Measurements from ENCODE around the gene MYO18B.
A peak's percentile ranks its signal among the peaks of the same experiment; 100 is the strongest.

The MYO18B gene

DNA sequence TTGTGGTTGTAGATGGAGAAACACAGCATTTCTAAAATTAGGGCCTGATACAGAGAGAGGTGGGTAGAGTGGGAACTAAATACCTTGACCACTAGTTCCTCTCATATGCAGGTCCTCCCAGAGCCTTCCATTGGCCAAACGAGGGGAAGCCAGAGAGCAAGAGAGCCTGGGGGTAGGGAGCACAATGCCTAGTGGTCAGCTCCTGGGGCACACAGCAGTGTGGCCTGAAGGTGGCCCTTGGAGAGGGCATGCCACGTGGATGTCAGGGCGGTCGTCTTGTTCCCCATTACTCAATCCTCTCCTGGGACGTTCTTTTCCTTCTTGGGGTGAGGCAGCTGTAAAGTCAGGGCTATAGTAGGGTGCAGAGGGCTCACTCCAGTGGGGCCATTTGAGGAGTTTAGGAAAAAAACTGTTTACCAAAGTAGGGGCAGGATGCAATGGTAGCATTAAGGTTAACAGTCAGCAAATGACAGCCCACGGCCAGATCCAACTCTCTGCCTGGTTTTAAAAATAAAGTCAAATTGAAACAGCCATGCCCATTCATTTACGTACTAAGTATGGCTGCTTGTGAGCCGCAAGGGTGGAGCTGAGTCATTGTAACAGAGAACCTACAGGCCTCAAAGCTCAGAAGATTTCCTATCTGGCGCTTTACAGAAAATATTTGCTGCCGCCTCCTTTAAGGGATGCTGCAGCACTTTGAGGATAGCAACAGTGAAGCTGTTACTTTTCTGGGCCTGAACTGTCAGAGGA is 7.6 kb downstream of the MYO18B start:
- DNase-seq, result no peak

DNA sequence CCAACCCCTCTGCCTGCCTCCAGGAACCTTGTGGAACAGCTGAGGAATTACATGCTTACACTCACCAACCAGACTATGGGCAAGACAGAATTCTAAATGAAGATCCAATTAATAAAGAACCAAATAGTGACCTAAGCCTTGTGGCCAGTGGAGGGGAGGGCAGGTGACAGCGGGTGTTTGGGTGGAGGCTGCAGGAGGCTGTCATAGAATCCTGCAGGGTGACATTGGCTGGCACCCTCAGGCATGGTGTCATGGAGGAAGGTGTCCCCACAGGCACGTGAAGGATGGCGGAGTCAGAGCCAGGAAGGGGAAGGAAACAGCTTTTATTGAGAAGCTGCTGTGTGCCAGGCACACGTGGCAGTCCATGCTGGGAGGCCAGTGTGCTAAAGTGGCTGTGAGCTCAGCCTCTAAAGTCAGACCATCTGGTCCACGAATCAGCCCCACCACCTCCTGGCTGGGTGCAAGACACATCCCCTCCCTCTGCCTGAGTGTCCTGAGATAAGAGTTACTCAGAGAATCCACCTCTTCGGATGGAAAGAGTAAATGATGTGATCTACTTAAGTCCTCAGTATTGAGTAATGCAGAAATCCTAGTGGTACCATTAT is 8.7 kb downstream of the MYO18B start:
- no peak for DNase-seq

DNA sequence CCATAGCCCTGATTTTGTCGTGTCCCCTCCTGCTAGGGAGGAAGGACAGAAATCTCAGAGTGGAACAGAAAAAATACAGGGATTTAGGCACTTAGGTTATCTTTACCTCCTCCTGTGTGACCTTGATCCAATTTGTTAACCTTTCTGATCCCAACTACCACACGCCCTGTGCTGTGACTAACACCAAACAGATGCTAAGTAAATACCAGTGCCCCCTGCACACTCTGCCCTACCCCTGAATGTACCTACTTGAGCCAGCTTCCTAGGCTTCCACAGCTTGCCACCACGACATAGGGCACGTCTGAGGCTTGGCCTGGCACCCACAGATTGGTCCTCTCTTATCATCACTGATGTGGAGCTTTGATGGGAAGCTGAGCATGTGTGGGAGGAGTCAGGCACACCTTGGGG is 9.2 kb downstream of the MYO18B start:
- DNase-seq, result no peak

DNA sequence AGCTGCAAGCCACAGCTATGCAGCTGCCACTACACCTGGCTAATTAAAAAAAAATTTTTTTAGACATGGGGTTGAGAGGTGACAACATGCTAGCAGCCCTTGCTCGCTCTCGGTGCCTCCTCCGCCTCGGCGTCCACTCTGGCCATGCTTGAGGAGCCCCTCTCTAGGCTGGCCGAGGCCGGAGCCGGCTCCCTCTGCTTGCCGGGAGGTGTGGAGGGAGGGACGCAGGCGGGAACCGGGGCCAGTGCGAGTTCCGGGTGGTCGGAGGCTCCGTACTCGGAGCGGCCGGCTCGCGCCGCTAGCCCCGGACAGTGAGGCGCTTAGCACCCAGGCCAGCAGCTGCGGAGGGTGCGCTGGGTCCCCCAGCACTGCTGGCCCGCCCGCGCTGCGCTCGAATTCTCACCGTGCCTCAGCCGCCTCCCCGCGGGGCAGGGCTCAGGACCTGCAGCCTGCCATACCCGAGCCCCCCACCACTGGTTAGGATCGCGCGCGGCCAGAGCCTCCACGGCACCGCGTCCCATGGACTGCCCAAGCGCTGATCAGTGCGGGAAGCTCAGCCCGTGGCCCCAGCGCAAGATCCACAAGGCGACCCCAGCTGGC is 10.7 kb downstream of the MYO18B start:
- no peak for DNase-seq

DNA sequence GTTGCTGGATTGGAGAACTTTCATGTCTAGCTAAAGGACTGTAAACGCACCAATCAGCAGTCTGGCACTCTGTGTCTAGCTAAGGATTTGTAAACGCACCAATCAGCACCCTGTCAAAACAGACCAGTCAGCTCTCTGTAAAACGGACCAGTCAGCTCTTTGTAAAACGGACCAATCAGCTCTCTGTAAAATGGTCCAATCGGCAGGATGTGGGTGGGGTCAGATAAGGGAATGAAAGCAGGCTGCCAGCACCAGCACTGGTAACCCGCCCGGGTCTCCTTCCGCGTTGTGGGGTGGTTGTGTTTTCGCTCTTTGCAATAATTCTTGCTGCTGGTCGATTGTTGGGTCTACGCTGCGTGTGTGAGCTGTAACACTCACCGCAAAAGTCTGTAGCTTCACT is 11.3 kb downstream of the MYO18B start:
- no peak for DNase-seq

DNA sequence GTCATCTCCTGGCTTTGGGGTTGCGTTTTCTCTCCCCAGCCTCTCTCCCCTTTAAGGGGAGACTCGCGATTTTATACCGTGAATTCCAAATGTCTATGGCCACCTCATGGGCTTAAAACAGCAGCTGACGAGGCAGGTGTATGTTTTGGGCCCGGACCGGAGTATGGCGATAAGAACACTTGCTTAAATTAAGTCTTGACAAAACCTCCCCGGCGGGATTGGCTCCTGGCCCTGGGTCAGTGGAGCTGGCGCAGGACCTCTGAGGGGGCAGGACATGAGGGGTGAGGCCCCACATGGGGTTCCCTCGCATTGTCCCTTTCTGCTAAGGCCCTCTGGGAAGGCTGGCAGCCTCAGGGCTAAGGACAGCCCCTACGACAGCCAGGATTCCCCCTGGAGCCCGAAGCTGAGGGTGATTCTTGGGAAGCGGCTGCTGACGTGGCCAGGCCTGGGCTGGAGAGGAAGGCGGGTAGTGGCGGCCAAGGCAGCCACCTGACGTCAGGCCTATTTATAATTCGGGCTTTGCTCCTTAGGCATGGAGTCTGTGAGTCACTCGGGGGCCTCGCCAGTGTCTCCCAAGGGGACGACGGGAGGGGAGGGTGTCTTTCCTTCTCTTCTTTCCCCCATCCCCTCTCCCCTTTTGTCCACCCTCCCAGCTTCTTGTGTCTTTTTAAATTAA is 12.7 kb downstream of the MYO18B start:
- DNase-seq, result peak; percentile 63

DNA sequence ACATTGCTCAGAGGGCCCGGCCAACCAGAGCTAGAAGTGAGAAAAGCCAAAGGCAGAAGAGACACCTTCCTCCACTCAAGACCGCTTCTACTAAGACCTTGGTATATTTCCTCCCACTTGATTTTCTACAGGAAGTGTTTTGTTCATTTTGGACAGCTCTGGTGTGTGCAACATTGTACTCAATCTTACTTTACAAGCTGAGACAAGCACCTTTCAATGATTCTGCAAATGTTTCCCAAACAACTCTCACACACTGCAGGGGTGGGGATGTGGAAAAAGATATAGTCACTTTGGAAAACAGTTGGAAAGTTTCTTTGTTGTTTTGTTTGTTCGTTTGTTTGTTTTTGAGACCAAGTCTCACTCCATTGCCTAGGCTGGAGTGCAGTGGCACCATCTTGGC is 15.7 kb downstream of the MYO18B start:
- DNase-seq, result no peak

DNA sequence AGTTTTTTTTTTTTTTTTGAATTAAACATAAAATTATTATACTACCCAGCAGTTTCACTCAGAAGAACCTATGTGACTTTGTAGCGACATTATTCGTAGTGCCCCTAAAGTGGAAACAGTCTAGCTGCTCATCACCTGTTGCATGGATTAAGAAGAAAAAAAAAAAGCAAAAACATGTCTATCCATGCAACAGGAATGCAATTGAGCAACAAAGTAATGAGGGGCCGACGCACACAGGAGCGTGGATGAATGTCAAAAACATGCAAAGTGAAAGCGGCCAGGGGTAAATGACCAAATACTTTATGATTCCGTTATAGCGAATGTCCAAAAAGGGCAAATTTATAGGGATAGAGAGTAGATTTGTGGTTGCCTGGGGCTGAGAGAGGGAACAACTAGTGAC is 16.3 kb downstream of the MYO18B start:
- DNase-seq, result no peak

DNA sequence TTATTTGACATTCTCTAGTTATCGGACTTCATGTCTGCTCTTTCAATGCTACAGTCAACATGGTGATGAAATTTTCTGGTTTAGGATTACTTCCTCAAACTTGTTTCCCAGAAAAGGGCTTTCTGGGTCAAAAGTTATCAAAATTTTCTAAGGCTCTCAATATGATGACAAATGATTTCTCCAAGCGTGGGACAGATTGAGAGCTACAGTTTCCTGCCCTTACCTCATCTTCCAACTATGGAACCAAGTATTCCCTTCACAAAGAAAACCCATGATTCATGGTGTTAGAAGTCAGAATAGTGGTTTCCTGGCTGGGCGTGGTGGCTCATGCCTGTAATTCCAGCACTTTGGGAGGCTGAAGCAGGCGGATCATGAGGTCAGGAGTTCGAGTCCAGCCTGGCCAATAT is 17.8 kb downstream of the MYO18B start:
- DNase-seq, result peak; percentile 82

DNA sequence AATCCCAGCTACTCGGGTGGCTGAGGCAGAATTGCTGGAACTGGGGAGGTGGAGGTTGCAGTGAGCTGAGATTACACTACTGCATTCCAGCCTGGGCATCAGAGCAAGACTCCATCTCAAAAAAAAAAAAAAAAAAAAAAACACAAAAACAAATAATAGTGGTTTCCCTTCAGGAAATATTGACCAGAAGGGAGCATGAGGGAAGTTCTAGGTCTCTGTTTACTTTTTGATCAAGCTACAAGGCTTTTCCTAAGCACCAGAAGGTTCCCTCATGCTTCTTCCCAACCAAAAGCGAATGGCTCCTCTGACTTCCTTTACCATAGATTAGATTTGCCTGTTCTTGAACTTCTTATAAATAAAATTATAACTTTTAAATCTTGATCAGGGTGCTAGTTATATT is 18.3 kb downstream of the MYO18B start:
- no peak for DNase-seq

DNA sequence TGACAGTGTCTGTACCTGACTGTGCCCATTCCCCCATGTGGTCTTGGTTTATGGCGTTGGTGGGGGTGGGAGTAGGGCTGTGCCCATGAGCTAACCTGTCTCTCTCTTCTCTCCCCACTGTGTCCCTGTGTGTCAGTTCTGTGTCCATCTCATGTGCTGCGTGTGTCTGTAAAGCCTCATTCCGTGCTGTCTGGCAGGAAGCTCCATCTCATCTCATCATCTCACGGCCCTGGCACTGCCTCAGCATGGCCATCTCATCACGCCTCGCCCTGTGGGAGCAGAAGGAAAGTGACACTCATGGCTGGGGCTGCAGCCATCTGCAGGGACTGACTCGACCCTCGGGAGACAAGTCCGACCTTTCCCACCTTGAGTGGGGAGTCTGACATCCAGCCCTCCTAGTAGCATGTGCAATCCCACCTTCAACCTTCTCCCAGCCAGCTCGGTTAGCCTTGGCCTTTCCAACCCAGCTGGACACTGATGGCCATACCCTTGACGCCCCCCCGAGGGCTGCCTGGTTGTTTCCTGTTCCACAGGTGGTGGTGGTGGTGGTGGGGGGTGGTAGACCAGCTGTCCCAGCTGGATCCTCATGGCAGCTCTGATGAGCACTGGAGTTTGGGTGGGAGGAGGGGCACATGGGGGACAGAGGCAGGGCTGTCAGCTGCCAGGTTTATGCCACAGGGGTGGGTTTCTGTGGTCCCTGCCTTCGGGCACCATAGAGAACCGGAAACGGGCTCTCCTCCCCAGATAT is 19.0 kb downstream of the MYO18B start:
- DNase-seq, result no peak

DNA sequence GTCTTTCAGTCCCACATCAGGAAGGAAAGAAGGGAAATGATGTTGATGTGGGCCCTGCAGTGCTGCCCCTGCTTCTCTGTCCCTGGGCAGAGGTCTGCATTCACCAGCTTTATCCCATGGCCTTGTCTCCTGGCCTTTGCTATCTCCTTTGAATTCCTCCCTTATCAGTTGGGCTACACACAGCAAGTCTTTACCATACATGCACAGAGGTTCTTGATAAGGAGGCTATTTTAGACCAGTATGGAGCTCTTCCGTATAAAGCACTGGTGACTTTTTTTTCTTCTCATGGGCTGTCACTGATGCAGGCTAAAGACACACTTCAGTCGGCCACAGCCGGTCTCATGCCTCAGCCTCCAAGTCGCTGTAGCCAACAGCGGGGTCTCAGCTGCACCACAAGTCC is 20.2 kb downstream of the MYO18B start:
- no peak for DNase-seq

DNA sequence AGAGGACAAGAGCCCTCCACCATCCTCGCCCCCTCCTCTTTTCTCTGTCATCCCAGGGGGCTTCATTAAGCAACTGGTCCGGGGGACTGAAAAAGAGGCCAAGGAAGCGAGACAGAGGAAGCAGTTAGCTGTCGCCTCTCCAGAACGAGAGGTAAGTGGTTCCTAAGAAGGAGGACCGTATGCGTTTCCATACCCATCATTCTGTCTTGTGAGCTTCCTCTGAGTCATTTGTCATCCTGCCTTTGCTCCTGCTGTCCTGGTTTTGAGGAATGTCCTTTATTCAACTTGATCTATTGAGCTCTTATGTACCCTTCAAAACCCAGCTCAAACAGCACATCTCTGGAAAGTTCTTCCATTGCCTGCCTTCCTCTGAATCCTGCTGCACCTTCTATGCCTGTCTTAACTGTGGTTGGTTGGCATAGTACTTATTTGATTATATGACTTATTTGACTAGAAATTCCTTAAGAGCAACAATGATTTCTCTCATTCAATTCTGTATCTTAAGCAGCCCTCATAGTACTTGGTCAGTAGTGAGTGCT is 21.3 kb downstream of the MYO18B start:
- no peak for DNase-seq

DNA sequence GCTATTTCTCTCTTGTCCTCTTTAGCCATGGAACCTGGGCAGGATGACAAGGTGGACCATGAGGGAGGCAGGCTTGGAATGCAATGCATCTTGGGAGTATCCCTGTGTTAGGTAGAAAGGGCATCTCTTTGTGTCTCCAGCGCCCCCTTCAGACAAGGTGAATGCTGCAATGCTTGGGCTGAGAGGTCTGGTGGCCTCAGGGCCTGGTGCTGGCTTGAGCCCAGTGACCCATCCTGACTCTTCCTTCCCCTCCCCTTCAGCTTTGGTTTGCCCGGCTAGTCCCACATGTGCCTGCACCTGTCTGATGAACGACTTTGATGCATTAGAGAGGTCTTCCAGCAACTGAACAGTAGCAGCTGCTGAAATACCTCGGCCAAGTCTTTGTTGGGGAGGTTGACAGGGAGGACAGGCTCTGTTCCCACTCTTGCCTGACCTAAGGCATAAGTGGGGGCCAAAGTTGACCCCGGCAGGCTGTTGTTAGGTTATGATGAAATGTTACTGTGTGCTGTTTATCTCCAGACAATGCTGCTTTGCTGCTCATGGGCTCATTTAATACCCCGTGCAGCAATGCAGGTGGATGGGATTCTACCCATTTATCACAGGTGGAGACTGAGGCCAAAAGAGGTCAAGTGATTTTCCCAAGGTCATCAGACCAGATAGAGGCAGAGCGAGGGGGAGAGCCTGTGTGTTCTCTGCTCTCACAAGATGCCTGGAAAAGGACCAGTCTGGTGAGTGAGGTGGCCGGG is 22.5 kb downstream of the MYO18B start:
- DNase-seq, result no peak

DNA sequence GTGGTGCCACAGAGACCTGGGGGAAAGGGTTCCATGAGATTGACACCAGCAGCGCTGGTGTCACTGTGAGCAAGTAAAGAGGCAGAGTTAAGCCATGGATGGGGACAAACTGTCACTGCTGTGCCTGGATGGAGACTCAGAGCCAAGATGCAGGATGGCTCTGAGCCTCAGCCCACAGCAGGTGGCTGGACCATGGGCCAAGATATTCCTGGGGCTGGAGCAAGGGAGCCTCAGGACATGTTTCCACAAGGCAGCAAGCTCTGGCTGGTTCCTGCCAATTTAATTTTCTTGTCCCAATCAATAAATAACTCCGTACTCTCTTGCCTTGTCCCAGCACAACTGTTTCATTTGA is 23.0 kb downstream of the MYO18B start:
- DNase-seq, result no peak

DNA sequence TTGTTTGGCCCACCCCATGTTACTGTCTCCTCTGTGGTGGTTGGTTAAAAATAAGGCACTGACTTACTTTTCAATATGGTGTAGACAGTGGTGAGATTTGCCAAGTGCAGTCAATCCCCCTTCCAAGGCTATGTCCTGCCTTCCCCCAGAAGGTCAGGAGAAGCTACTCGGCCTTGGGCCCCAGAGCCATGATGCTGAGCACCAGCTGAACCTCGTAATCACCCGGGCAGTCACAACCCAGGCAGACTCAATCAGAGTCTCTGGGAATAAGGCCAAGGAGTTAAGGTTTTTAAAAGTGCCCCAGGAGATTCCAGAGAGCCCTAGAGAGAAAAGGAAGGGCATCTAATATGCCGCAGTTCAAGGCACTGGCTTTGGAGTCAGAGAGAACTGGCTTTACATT is 23.8 kb downstream of the MYO18B start:
- DNase-seq, result no peak

DNA sequence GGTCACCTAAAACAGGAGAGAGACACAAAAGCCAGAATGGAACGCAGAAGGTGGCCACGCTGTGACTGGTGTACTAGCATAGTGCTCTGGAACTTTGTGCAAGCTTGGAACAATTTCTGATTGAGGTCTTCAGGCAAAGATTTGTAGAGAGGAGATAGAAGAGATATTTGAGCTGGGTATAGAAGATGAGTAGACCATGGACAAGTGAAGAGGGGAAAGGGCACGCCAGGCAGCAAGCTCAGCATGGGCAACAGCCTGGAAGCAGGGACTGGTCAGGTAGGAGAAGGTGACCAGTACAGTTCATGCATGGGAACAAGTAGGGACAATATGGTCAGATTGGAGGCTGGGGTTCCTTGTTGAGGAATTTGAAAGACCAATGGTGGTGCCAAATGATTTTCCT is 24.4 kb downstream of the MYO18B start:
- no peak for DNase-seq

DNA sequence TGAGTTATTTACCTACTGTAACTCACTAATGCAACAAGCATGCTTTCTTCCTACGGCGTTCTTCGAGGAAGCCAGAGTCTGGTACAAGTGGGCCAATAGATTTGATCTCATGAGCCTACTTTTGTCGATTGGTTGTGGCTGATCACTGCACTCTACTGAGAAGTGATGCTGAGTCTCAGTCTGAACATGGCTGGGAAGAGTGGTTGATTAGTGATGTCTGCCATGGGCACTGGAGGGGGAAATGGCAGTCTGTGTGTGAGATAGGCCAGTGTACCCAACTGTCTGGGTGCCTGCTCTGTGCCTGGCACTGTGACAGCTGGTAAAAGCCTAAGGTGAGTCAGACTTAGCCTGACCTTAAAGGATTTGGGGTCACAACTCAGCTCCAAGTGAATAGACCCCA is 28.3 kb downstream of the MYO18B start:
- DNase-seq, result no peak

DNA sequence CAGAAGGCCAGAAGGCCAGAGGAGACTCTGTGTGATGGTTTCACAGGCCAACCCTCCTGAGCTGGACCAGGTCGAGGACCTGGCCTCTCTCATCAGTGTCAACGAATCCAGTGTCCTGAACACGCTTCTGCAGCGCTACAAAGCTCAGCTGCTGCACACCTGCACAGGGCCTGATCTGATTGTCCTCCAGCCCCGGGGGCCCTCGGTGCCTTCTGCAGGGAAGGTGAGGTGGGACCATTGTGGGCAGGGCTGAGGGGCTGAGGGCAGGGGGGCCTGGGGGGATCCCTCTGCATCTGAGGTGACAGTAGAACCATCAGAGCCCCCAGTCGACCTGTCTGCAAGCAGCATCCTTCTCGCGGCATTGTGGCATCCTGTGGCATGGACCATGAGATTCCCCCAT is 30.3 kb downstream of the MYO18B start:
- DNase-seq, result no peak

DNA sequence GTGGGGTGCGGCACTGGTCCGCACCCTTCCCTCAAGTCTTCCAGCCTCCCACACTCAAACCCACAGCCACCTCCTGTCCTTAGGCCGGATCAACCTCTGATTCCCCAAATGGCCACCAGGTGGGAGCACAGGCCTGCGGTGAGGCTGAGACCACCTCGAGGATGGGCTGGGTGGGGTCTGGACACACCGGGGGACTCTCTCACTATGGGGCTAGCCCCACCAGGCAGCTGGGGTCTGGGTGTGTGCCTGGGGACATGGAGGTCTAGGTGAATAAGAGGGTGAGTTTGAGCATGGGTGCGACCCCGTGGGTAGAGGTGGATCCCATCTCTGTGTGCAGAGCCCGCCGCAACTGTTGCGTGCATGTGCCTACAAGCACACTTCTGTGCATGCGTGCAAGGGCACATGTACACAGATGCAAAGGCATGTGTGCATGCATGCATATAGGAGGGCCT is 32.6 kb downstream of the MYO18B start:
- DNase-seq, result no peak

DNA sequence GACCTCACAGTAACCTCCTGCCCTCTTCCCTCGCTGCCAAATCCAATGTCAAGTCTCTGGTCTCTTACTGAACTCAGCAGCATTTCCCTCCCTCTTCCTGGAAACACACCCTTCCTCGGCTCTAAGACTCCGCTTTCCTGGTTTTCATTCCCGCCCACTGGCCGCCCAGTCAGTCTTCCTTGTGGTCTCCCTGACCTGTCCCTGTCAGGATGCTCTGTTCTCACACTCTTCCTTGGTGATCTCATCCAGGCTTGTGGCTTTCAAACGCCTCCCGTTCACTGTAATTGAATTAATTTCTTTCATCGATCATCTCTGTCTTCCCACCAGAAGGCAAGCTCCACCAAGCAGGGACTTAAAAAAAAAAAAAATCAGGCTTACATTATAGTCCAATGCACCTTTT is 33.5 kb downstream of the MYO18B start:
- DNase-seq, result no peak

DNA sequence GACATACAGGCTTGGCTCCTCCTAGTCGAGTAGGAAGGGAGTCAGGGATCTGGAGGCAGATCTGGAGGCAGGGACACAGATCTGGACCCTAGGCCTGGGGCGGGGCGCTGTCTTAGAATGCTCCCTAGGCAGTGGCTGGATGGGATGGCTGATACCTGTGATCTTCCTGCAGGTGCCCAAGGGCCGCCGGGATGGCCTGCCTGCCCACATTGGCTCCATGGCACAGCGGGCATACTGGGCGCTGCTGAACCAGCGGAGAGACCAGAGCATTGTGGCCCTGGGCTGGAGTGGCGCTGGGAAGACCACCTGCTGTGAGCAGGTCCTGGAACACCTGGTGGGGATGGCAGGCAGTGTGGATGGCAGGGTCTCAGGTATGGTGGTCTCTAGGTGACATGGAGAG is 35.4 kb downstream of the MYO18B start:
- no peak for DNase-seq
